Fibroblast of skin of left biceps (primary cell): Measurements from ENCODE around the gene LRRN4.
"Not testable (repeated sequence)": the region's sequence is repeated elsewhere in the genome, so short reads cannot be mapped to it uniquely, and the experiment has no call there.

Source experiments
- DNase-seq, 2 experiments: peaks; one replicate each; pipeline ENCODE4 v3.0.0-alpha.2; 2013; ENCODE audit warnings: low read depth in 2 of 2

The LRRN4 gene

GRCh38 chr20:6058684-6059295 lies 4.9 kb upstream of the LRRN4 start:
- no peak for DNase-seq

GRCh38 chr20:6057691-6058090 lies 3.8 kb upstream of the LRRN4 start:
- DNase-seq, result no peak

- DNase-seq, result no peak
Measured at GRCh38 chr20:6057139-6057538, 3.3 kb upstream of the LRRN4 start.

GRCh38 chr20:6055981-6056569 lies 2.2 kb upstream of the LRRN4 start:
- no peak for DNase-seq

GRCh38 chr20:6055161-6055783 lies 1.4 kb upstream of the LRRN4 start:
- no peak for DNase-seq

- DNase-seq, result not testable (repeated sequence)
Measured at GRCh38 chr20:6054689-6055051, 810 bp upstream of the LRRN4 start.

GRCh38 chr20:6053064-6053775 lies 640 bp downstream of the LRRN4 start:
- DNase-seq, result no peak

- peak; percentile 19 to 23 for DNase-seq
Measured at GRCh38 chr20:6051505-6051904, 2.4 kb downstream of the LRRN4 start.

GRCh38 chr20:6048391-6048790 lies 5.5 kb downstream of the LRRN4 start:
- no peak for DNase-seq

- DNase-seq, result no peak
Measured at GRCh38 chr20:6046432-6046831, 7.4 kb downstream of the LRRN4 start.

- no peak for DNase-seq
Measured at GRCh38 chr20:6045566-6045965, 8.3 kb downstream of the LRRN4 start.

GRCh38 chr20:6044115-6044514 lies 9.7 kb downstream of the LRRN4 start:
- DNase-seq, result no peak

GRCh38 chr20:6041808-6042265 lies 12.0 kb downstream of the LRRN4 start:
- no peak for DNase-seq

GRCh38 chr20:6040958-6041807 lies 12.7 kb downstream of the LRRN4 start:
- DNase-seq, result no peak

GRCh38 chr20:6040540-6040939 lies 13.3 kb downstream of the LRRN4 start:
- DNase-seq, result no peak

- no peak for DNase-seq
Measured at GRCh38 chr20:6039766-6040165, 14.1 kb downstream of the LRRN4 start.

- no peak for DNase-seq
Measured at GRCh38 chr20:6038256-6038655, 15.6 kb downstream of the LRRN4 start.

- DNase-seq, result no peak
Measured at GRCh38 chr20:6037082-6037481, 16.8 kb downstream of the LRRN4 start.

- no peak for DNase-seq
Measured at GRCh38 chr20:6036213-6036612, 17.6 kb downstream of the LRRN4 start.

GRCh38 chr20:6034134-6034969 lies 19.5 kb downstream of the LRRN4 start:
- DNase-seq, result no peak

GRCh38 chr20:6032907-6033306 lies 21.0 kb downstream of the LRRN4 start:
- DNase-seq, result not testable (repeated sequence)
